Amniotic stem cell (primary cell): ENCODE data around the gene ITPRID1.

Experiments
- DNase-seq: peaks from one replicate; lab custom pipeline; 2025; lab: John Stamatoyannopoulos, UW

The ITPRID1 gene

DNA sequence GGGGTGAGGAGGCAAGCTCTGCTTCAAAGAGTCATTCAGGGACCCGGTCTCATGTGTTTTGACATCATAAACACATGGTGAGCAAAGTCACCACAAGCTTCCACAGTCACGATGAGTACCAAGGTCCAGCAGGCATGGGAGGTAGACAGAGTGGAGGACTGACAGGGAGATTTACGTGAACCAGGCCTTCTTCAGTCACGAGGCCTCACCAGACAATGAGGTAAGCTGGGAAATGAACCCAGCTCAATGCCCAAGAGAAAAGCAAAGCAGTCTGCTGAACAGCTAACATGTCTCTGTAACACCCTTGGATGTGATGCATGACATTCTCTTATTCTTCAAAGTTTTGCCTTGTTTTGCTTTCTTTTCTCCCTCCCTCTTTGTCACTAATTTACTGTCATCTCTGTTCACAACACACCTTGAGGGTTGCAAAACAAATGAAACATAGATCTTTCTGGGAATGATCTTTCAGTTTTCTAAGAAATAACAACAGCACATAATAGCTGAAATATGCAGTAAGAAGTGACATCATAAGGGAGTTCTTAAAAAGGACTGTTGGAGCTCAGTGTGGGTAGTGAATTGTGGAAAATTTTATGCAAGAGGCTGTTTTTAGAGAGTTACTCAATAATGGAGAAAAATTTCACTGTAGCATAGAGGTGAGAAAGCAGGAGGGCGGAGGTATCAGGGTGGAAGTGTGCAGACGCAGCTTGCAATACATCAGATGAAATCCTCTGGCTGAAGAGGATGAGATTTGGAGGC is 182.1 kb downstream of the ITPRID1 start:
- no peak for DNase-seq

DNA sequence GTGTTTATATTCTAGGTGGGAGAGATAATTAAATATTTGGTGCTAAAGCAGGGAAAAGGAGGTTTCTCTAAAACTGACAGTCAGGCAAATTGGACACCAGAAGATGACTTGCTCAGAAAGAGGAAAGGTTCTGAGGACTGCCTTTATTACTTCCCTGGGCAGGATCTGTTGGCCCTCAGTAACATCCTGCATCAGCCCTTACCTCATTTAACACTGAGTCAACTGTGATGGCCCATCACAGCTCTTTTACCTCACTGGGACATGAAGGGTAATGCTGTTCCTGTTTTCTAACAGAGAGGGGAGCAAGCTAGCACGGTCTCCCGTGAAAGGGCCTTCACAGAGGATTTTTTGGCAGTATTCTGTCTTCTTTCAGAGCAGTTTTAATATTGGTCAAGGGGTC is 185.2 kb downstream of the ITPRID1 start:
- DNase-seq: no peak

DNA sequence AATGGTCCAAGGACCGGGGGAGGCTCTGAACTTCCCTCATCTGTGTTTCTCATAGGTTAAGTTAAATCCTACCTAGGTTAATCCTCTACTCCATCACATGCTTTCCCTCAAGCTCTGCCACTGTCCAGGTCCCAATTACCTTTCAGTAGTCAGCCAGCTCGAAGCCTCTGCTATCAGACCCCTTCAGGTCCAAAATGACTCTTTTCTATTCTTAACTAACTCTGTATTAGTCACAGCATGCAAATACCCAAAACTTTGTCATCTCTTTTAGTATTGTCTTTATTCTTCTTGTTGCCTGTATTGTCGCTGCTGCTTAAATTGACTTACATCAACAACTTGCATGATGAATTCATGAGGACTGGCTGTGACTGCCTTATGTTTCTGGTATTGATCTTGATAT is 188.5 kb downstream of the ITPRID1 start:
- DNase-seq: no peak

DNA sequence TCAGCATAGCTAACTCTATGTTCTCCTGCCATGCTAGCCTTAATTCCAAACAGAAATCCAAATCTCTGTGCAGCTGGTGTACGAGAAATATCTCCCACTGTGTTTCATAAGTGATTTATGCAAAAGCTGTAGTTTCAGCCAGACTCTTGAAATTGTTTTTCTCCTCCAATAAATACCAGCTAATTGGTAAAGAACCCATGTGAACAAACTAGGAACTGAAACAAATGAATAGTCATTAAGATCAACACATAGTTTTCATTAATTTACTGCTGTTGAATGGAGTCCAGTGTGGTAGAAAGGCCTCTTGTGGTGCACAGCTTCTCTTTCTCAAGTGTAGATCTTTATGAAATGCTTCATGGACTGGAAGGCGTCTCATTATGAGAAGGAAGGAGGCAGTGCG is 191.5 kb downstream of the ITPRID1 start:
- no peak for DNase-seq

DNA sequence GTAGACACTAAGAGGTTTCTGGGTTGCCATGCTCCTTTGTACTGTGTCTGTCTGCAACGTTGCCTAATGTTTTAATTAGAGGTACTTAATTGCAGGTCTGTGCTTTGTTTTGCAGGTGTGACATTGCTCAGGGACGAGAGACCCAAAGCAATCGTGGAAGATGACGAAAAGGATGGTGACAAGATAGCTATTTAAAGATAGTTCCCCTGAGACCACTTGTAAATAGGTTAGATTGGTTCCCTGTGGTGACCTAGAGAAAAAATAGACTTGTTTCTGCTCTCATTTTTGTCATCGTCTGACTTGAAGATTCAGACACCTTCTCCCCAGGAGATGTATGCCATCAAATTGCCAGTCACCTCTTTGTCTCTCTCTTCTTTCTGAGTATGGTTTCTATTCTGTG is 193.2 kb downstream of the ITPRID1 start:
- DNase-seq: no peak
